Stimulated activated naive CD8-positive, alpha-beta T cell treated with anti-CD3 and anti-CD28 coated beads, Interleukin-15, Interleukin-2, amounts not matched to agents 100 U/mL and 50 U/mL, for 24 hours (primary cell): ENCODE data around the gene GSK3B.
A peak's percentile ranks its signal among the peaks of the same experiment; 100 is the strongest.
"Not testable (repeated sequence)": the region's sequence is repeated elsewhere in the genome, so short reads cannot be mapped to it uniquely, and the experiment has no call there.

Source experiments
- ATAC-seq: fragments of 150-1000 bp; cut with Tn5 transposase; one replicate; pipeline ENCODE4 v1.10.0; 2021
- DNase-seq: peaks from one replicate; pipeline ENCODE4 v3.0.0; 2021

The GSK3B gene

DNA sequence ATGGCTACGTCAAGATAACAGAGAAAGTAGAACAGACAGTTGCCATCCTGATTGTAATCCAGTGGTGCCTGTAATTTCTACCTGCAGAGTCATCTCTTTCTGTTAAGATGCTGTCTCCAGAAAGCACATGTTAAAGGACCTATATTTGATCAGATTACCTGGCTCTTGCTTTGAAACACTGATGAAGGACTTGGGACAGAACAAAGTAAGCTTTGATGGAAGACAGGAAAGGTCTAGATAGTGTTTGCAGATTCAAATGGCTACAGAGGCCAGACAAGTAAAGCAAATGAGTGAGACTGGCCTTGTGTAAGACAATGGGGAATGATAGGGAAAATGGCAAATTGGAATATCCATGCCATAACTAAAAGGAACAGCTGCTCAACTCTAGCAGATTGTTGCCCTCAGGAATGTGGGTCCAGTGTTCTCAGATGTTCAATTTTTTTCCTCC, 1.8 kb upstream of the GSK3B start:
- ATAC-seq: no peak
- no peak for DNase-seq

DNA sequence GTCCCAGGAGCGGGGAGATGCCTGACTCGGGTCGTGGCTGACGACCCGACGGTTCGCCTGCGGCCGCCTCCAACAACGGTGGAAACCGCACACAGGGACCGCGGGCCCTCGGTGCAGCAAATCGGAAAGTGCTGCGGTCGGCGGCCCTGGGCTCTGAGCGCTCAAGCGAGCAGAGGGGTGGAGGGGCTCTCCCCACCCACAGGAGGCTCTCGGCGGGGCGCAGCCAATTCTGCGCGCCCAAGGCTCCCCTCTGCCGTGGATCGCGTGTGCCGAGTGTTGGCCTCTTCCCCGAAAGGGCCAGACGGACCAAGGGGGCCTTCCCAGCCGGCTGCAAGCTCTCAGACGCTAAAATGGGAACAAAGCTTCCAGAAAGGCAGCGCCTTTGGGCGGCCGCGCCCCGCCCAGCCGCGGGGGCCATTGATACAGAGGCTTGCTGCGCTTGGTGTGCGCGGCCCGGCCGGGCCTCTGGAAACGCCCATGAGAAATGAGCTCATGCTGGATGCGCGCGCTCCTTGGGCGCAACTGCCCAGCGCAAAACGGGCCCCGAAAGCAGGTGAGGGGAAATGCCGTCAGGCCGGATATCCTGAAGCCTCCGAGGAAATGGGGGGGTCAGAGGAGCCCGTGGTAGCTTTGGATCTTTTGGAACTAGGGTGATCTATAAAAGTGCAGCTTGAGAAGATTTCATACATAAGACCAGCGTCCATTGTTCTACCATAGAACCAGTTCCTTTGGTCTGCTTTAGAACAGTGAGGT, 1.2 kb upstream of the GSK3B start:
- ATAC-seq (peak; percentile 50), DNase-seq (peak; percentile 88)

DNA sequence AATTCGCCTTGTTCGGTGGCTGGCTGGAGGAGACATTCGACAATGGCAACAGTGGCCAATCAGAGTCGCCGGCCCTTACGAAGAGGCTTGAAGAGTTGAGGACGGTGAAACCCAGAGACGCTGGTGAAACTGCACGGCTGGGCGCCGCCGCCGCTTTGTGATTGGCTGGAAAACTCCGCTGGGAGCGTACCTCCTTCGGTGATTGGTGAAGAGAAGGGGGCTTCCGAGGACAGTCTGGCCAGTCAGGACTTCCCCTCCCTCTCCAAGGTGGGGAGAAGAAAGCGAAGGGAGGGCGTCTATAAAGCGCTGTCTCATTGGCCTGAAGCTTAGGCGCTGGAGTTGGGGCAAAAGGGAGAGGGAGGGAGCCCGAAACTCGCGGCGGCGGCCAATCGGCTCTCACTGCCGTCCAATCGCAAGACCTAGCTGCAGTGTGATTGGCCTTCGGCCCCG, 554 bp upstream of the GSK3B start:
- peak; percentile 96 for DNase-seq

DNA sequence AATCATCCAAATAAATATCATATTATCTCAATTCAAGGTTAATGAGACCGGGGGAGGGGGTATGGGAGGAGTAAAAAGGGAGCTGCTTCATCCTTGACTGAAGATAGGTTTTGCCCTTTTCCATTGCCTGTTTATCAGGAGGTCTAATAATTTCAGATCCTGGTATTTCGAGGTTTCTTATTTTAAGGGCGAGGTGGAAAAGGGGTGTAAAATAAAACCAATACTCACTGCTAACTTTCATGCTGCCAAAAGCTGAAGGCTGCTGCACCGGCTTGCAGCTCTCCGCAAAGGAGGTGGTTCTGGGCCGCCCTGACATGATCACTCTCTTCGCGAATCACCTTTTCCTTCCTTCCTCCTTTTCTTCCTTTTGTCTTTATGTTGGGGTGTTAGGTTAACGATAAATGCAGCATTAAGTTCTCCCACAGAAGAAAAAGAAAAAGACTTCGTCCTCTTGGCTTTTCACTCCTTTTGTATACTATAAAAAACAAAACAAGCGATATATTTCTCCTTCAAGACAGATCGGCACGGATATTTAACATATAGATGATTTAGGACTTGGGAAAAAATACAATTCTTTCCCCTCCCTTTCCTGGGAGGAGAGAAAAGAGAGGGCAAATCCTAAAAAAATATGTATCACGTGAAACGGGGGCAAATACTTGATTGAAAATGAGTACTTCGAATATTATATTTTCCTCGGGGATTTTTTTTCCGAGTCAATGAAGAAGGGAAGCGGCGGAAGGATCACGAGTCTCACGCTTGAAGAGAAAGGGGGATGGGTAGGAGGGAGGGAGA, 932 bp downstream of the GSK3B start:
- DNase-seq (peak; percentile 16), ATAC-seq (no peak)

More for the DNA sequence above, 554 bp upstream of the GSK3B start:
- peak; percentile 80 for ATAC-seq

DNA sequence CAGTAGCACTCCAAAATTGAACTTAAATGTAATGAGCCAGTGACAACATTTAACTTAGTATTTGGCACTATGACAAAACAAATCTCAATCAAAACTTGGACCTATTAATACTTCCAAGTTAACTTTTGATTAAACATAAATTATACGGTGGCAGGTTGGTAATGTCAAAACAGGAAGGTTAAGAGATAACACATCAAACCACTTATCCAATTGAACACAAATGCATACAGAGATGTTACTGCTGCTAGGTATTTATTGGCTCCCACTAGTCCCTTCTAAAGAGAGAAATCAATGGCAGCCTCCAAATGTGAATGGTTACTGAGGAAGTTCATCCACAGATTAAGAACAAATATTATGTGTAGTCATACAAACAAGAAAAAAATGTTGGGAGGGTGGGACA, 1.8 kb downstream of the GSK3B start:
- DNase-seq: no peak
- no peak for ATAC-seq

DNA sequence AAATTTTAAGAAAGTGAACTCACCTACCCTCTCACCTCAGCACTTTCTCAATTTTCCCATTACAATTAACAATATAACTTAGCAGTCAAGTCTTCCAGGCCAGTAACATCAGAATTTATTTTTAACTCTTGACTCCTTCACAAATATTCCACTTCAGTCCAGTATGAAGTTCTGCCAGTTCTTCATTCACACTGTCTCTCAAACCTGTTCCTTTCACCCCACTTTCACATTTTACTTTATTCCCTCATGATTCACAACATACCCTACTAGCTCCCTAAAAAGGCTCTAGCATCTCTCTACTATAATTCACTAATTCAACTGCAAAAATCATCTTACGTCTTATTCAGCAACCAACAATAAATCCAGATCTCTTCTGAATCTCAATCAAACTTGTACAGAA, 3.8 kb downstream of the GSK3B start:
- ATAC-seq (no peak), DNase-seq (no peak)

DNA sequence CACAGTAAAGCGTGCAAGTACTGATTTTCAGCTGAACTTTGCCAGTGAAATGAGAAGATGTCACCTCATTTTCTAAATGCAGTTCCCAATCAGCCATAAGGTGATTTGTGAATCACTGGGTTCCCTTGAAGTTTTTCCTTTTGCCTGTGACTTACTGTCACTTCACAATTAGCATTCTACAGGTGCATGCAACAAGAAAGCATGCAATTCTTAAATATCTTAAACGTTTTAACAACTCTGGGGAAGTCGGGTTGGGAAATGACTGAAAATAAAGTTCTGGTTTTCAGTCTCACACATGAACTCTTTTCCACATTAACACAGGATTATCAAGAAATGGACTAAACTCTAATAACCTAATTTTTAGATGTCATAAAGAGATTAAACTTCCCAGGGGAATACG, 5.2 kb downstream of the GSK3B start:
- ATAC-seq (no peak), DNase-seq (no peak)

DNA sequence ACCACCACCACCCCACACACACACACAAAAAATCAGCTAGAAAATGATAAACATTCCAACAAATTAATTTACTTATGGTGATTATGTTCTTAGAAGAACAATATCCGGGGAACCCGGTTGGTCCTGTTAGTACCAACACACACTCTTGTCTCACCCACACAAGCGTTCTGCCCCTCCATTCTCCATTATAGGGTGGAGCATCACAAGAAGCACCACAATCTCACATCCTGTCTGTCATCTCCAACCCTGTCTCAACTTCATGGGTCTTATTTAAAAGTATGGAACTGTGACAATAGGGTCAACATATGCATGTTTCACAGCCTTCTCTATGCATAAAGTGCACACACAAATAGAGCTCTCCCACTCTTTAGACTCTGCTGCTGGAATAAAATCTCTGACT, 5.6 kb downstream of the GSK3B start:
- DNase-seq: no peak
- ATAC-seq: no peak

DNA sequence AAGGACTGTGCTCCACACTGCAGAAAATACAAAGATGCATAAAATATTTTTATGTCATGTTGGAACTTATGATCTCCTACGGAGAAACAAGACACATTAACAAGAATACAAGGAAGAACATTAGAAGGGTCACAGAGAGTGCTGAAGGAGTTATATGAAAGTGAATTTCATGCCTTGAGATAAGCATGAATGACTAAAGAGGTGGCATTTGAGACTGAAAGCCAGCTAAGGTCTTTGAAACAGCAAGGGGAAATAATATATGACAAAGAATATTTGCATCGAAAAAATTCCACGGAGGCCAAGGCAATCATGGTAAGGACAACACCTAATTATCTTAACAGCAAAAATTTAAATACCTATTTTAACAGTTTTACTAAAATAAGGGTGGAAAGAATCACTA, 12.5 kb downstream of the GSK3B start:
- ATAC-seq: peak; percentile 46
- DNase-seq: no peak

DNA sequence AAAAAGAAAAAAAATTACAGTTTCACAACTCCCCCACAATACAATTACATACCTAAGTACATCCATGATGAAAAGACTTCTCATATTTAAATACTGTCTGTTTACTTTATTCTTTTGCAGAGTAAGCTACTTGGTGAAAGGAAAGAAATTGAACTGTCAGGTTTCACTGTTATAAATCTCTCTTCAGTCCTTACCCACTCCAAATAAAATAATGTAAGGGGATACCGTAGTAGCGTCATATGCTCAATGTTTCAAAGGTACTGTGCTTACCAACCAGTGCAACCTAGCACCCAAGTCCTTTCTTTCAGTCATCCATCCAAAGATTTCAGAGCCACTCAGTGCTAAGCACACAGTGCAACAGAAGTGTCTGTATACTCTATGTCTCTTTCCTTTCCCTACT, 13.4 kb downstream of the GSK3B start:
- ATAC-seq: no peak

DNA sequence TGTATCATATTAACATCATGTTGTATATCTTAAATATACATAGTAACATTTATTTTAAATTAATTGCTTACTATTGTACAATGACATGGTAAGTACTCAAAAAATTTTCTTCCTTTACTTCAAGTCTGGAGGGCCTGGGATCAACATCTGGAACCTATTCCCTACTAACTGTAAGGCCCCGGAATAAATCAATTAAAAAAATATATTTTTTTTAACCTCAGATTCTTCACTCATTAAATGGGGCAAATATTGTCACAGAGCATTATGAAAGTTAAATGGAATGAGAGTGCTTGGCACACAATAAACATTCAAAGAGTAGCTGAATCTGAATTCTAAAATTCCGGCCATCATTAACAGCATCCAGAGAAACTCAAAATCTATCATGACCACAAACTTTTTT, 16.5 kb downstream of the GSK3B start:
- ATAC-seq: no peak
- no peak for DNase-seq

More for the DNA sequence above, 13.4 kb downstream of the GSK3B start:
- DNase-seq: no peak

DNA sequence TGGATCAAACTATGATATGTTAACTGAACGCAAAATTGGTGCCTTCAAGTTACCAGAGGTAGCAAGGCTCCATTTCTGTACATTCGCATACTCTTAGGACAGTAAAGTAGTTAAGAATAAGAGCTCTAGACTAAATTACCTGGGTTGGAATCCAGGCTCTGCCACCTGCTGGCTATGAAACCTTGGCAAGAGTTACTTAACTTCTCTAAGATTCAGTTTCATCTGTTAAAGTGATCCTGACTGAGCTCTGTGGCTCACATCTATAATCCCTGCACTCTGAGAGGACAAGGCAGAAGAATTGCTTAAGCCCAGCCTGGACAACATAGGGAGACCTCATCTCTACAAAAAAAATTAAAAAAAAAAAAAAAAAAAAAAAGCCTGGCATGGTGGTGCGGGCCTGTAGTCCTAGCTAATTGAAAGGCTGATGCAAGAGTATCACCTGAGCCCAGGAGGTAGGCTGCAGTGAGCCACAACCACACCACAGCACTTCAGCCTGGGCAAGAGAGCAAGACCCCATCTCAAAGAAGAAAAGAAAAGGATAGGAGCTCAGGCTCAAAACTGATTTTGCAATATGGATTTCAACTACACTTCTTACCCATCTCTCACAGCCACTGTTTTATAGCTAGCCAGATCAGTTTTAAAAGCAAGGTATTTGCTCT, 21.3 kb downstream of the GSK3B start:
- DNase-seq: no peak
- no peak for ATAC-seq

DNA sequence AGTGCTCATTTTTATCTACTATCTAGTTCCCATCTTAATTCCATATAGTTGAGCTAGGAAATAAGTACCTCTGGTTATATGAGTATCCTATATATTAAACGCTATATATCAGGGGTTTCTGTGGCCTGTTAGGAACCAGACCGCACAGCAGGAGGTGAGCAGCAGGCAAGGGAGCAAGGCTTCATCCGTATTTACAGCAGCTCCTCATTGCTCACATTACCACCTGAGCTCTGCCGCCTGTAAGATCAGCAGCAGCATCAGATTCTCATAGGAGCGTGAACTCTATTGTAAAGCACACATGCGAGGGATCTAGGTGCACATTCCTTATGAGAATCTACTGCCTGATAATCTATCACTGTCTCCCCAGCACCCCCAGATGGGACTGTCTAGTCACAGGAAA, 23.0 kb downstream of the GSK3B start:
- ATAC-seq: no peak

DNA sequence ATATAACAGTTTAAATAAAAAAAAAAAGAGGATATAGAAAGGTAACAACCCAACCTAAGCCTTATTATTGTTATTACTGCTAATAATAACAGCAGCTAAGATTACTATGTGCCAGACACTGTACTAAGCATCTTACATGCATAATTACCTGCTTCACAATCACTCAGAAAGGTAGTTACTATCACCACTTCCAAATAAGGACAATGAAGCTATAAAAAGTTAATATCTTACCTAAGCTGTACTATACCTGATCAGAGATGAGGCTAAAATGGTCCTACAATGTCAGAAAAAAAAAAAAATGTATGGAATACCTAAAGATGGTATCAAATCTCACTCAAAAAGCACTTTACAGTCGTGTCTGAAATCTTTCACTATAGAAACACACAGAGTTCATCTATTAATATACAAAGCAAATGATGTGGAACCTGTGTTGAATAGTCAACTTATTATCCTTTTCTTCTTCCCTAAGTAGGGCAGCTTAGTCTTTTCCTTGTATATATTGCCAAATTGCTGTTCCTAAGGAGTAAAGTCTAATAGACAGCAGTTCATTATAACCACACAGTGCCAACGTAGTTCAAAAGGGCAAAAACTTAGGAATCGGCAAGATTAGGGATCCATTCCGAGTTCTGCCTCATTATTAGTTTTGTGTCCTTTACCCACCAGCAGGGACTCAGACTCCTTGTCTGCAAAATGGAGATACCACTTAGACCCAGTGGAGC, 23.8 kb downstream of the GSK3B start:
- ATAC-seq (no peak), DNase-seq (no peak)

More for the DNA sequence above, 23.0 kb downstream of the GSK3B start:
- no peak for DNase-seq

DNA sequence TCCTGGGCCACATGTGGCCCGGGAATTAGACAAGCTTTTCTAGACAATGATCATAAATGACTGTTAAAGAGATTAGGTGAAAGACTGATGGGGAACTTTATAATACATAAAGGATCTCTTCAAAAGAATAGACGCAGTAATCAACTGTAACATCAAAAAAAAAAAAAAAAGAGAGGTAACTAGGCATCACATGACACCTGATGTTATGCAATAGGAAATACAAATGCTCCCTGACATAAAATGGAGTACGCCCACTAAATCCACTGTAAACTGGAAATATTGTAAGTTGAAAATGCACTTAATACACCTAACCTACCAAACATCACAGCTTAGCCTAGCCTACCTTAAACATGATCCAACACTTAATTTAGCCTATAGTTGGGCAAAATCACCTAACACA, 27.2 kb downstream of the GSK3B start:
- ATAC-seq: no peak
- no peak for DNase-seq

DNA sequence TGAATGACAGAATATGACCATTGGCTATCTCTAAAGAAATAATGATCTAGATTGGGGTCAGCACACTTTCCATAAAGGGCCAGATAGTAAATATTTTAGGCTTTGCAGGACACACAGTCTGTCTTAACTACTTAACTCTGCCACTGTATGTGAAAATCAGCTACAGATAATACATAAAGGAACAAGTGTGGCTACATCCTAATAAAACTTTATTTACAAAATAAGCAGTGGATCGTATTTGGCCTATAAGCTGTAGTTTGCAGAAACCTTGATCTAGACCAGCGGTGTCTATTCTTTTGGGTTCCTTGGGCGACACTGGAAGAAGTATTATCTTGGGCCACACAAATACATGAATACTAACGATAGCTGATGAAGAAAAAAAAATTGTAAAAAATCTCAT, 27.6 kb downstream of the GSK3B start:
- ATAC-seq (no peak), DNase-seq (no peak)

DNA sequence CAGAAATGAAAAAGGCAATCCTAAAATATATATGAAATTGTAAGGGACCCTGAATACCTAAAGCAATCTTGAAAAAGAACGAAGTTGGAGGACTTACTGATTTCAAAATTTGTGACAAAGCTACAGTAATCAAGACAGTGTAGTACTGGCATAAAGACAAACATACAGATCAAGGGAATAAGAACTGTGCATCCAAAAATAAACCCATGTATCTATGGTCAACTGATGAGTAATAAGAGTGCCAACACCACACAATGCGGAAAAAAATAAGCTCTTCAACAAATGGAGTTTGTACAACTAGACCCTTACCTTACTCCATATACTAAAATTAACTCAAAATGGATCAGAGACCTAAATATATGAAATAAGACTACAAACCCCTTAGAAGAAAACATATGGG, 29.6 kb downstream of the GSK3B start:
- no peak for ATAC-seq
- no peak for DNase-seq

DNA sequence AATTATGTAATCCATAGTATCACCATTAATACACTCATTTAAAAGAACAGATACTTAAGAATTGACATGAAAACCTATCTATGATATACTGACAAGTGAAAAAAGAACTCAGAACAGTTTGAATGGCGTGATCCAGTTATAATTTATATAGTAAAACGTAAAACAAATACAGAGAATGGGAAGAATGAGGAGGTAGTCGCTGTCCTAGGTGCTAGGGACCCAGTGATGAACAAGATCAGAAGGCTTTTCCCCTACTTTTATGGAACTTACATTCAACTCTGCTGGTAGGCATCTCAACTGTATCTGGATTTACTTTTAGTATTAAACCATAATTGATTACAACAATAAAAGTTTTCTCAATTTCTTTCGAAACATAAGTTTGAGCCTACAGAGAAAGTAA, 31.8 kb downstream of the GSK3B start:
- ATAC-seq (no peak), DNase-seq (no peak)

DNA sequence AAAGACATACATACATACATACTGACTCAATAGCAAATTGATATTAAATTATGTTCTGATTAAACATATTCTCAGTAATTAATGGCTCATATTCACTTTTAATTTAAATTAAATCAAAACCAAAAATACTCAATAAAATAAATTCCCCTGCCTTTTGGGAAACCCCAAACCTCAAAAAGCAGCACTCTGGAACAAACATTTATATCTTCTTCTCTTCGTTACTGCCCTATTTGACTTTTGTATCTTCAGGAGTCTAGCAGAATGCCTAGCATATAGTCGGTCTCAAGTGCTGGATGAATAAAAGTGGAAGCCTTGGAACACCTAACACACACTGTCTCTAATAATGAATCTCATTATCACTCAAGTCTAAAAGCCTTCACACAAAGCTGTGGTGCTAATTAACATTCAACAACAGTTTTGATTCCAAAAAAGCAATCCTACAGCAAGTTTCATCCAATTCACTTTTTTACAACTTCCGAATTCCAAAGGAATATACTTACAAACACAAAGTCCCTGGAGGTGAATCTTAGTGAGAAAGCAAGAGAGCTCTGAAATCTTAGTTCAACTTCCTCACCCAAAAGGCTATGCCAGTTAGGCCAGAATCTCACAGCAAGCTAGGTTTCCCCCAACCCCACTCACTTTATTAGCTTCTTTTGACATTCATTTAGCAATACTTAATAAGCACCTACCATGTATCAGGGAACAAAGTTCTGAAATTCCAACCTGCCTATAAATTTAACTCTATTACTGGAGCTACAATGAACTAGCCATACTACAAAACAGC, 35.0 kb downstream of the GSK3B start:
- no peak for ATAC-seq
- no peak for DNase-seq

DNA sequence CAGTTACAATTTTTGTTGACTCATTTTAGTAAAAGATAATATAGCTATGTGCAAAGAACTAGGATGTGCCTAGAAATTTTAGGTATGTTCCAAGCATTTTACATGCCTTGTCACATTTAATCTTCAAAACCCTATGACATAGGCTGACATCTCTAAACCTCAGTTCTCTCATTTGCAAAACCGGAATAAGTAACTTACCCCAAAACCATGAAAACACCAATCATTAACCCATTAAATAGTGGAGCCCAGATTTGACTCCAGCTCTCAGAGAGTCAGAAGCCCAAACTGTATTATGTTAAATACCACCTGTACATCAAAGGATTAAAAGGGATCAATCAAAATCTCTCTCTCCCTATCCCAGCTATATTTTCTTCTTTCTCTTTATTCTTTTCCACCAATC, 36.6 kb downstream of the GSK3B start:
- DNase-seq (no peak), ATAC-seq (no peak)

DNA sequence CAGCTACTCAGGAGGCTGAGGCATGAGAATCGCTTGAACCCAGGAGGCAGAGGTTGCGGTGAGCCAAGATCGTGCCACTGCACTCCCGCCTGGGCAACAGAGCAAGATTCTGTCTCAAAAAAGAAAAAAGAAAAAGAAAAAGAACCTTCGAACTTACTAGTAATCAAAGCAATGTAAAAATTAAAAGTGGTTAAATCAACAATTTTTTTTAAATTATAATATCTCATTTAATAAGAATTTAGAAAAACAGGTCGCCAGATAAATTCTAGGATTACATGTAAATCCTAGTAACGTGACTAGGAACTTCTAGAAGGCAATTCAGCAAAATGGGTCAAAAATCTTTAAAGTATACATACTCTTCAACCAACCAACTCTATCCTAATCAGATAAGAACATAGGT, 37.2 kb downstream of the GSK3B start:
- DNase-seq (no peak), ATAC-seq (no peak)

DNA sequence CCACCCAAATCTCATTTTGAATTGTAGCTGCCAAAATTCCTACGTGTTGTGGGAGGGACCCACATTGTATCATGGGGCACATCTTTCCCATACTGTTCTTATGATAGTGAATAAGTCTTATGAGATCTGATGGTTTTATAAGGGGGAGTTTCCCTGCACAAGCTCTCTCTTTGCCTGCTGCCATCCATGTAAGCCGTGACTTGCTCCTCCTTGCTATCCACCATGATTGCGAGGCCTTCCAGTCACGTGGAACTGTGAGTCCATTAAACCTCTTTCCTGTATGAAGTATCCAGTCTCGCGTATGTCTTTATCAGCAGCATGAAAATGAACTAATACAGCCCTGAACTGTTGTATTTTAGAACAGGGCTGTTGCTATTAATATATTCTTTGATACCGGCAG, 40.6 kb downstream of the GSK3B start:
- ATAC-seq, DNase-seq: not testable (repeated sequence)
